GM18520 (cell line): Measurements from ENCODE around the gene C1orf94.

Experiments
- ATAC-seq: cut with Tn5 transposase; IDR thresholded peaks from one replicate; pipeline ENCODE4 v1.9.1; 2021; ENCODE audit not compliant: unreplicated experiment

Gene C1orf94, protein sequence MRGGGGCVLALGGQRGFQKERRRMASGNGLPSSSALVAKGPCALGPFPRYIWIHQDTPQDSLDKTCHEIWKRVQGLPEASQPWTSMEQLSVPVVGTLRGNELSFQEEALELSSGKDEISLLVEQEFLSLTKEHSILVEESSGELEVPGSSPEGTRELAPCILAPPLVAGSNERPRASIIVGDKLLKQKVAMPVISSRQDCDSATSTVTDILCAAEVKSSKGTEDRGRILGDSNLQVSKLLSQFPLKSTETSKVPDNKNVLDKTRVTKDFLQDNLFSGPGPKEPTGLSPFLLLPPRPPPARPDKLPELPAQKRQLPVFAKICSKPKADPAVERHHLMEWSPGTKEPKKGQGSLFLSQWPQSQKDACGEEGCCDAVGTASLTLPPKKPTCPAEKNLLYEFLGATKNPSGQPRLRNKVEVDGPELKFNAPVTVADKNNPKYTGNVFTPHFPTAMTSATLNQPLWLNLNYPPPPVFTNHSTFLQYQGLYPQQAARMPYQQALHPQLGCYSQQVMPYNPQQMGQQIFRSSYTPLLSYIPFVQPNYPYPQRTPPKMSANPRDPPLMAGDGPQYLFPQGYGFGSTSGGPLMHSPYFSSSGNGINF

GRCh38 chr1:34176830-34177603 lies at the start of gene C1orf94:
C1orf94 (plus strand) TSS chr1:34176907; CDS start chr1:34177790, 883 bp downstream.
- ATAC-seq, result no peak

DNA sequence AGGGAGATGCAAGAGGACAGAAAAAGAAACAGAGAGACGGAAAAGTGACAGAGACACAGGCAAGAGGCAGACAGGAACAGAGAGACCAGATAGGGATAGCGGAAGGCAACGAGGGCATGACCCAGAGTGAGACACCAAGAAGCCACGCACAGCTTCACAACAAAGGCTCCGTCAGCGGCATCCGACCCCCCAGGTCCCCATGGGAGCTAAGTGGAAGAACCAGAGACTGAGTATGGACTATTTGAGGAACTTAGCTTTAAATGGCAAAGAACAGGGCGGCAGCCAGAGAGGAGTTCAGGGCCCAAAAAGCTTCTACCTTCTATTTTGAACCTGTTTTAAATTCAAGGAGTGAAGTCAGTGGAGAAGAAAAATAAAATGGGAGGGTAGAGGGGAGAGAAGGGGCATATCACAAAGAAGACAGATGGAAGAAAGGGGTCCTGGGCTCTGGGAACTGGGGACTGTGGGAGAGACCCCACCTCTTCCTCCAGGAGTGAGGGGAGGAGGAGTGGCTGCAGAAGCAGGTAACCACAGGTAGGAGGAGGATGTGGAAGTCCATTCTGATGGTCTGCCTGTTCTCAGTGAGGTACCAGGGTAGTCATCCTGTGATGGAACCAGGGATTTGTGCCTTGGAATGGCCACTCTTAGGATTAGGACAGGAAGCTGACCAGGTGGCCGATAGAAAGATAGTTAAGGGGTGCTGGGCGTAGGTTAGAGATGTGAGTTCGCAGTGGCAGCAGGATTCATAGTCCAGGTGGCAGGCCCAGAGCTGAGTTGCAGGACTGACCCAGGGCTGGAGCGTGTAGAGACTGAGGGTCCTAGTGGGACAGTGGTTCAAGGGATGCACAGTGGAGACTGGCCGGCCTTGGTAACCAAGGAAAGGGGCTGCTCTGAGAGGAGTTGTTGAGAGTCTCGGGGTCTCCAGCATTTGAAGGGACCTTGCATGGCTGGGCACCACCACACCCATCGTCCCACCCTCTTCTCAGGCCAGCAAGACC lies 49.4 kb upstream of the C1orf94 start:
- ATAC-seq, result no peak

DNA sequence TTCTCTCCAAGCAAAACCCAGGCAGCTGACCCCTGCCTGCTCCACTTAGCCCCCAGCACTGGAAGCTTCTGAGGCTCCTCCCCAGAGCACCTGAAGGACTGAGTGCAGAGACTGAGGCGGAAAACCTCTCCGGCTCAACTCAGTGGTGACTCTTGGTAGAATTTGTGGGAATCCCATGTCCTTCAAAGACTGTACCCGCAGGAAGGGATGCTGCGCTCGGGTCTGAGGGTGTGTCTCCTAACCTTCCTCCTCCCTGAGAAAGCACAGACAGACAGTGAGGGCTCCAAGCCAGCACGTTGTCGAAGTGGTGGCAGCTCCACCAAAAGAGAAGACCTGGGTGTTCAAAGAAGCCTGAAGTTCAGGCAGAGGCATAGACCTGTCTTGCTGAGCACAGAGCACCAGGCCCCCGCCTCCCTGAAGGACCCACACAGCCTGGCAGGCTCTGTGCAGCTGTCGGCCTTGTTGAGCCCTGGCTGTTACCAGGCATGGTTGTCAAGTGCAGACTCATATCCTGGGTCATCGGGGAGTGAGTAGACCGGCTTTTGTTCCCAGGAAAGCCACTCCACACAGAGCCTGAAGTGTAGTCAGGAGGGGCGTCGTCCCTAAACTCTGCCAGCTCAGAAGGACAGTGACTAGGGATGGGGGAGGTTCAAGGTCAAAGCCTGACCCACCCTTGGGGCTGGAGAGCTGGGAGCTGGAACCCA lies 48.4 kb upstream of the C1orf94 start:
- ATAC-seq, result no peak

- no peak for ATAC-seq
Measured at GRCh38 chr1:34129630-34130029, 47.1 kb upstream of the C1orf94 start.

GRCh38 chr1:34130306-34130705 lies 46.4 kb upstream of the C1orf94 start:
- ATAC-seq, result no peak

GRCh38 chr1:34131396-34132160 lies 45.1 kb upstream of the C1orf94 start:
- no peak for ATAC-seq

DNA sequence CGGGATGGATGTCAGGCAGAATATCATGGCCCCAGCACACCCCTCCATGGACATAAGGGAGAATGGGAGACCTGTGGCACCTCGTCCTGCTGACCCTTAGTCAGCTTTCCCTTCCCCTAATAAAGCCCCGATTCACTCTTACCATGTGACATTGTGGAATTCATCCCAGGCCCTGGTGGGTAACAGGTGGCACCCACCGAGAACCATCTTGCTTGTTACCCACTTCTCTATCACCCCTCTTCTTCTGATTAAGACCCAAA lies 44.6 kb upstream of the C1orf94 start:
- no peak for ATAC-seq

GRCh38 chr1:34137411-34137810 lies 39.3 kb upstream of the C1orf94 start:
- ATAC-seq, result no peak

- no peak for ATAC-seq
Measured at GRCh38 chr1:34140011-34140676, 36.6 kb upstream of the C1orf94 start.

DNA sequence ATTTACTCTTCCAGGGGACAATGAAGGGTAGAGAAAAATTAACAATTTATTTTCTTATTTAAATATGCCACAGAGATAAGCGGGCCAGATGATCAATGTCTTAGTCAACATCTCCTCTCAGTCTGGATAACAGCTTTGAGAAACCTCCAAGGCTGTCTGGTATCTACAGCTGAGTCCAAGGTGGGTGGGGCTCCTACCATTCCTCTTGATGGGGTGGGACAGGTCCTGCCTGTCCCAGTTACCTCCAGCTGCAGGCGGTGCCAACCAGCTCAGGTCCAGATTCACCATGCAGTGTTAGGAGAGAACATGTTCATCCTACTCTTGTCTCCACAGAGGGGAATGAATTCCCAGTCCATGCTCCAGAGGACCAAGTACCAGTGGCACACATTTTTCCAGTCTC lies 32.7 kb upstream of the C1orf94 start:
- no peak for ATAC-seq

DNA sequence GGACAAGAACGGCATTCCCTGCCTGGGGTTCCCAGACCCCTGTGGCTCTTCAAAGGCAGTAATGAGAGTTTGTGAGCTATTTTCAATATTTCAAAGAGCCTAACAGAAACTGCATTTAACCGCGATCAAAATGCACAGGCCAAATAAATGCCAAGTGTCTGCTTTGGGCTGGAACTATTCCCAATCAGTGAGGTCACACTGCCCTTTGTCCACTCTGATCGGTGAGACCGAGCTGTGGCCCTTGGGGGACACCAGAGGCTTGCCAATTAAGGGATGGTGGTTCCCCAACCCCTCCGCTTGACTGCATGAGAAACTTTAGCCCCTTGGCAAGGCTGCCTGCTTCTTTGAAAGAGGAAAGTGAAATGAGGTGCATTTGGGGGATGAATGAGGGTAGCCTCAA lies 31.9 kb upstream of the C1orf94 start:
- ATAC-seq, result no peak

- no peak for ATAC-seq
Measured at GRCh38 chr1:34147301-34147700, 29.4 kb upstream of the C1orf94 start.

- ATAC-seq, result no peak
Measured at GRCh38 chr1:34149501-34149900, 27.2 kb upstream of the C1orf94 start.

- ATAC-seq, result no peak
Measured at GRCh38 chr1:34153246-34153645, 23.5 kb upstream of the C1orf94 start.

DNA sequence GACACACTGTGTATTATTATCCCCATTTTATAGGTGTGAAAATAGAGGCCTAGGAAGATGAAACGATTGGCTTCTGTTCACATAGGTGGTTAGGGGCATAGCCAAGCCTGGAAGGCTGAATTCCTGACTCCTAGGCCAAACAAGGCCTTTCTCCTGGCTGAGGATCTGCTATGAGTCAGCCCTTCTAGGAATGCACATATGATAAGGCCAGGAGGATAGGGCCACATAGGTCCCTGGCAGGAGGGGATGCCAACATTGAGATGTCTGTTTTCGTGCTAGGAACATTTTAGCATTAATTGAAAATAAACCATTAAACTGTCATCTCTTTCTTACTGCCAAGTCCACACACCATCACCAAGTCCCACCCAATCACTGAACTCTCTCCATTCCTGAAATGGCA lies 20.8 kb upstream of the C1orf94 start:
- no peak for ATAC-seq

GRCh38 chr1:34156739-34157138 lies 20.0 kb upstream of the C1orf94 start:
- no peak for ATAC-seq

DNA sequence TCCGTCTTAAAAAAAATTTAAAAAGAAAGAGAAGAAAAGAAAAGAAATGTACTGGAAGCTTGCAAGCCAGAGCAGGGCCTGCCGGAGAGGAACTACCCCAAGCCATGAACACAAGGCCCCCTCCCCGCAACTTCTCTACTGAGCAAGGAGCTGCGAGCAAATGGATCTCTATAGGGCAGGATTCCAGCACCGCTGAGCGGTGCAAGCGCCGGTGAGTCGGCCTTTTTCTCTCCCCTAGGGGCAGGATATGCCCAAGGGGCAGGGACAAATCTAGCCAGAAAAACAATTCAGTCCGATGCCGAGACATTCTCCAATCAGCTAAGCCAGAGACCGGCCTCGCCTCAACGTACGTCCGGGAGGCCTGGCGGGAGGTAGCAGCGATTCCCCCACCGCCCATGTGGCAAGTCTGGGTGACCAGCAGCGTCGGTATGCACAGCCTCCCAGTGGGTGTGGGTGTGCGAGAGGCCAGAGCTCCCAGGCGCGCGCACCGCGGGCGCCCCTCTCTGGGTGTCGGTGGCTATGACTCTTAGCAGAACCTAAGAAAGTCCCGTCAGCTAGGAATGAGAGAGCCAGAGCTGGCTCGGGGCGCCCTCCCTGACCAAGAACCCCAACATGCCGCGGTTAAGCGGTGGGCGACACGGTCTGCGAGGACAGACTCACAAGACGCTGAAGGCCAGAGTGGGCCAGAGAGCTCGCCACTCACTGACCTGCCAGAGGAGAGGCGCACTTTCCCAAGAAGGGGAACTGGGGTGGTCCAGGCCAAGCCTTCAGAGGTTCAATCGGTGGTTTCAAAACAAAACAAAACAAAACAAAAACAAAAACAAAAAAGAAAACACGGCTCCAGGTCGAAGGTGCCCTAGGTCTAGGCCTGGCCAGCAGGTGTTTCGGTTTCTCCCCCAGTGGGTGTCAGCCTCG lies 13.6 kb upstream of the C1orf94 start:
- no peak for ATAC-seq
